Loucy (cell line): ENCODE data around the gene WHRN.

Source experiments
- H2AFZ ChIP-seq: fragments of 200-600 bp; sonication (generic); 2 replicates; pipeline ENCODE4 v1.6.0; 2016; ENCODE audit warnings: antibody characterized with exemption, mild to moderate bottlenecking, low read length, moderate library complexity
- H3F3A ChIP-seq: fragments of 200-600 bp; 2 replicates; pipeline ENCODE4 v1.6.0; 2016; ENCODE audit warnings: antibody characterized with exemption, low read depth, mild to moderate bottlenecking
- H3K27me3 ChIP-seq: fragments of 200-600 bp; sonication (generic); 2 replicates; pipeline ENCODE4 v1.6.1; 2014; ENCODE audit warnings: low read length, mild to moderate bottlenecking; ENCODE audit not compliant: insufficient read depth, poor library complexity, severe bottlenecking
- H3K36me3 ChIP-seq: fragments of 200-600 bp; sonication (generic); 2 replicates; pipeline ENCODE4 v1.6.1; 2016; ENCODE audit warnings: low read length; ENCODE audit not compliant: insufficient read depth
- H3K4me1 ChIP-seq: fragments of 200-600 bp; sonication (generic); 2 replicates; pipeline ENCODE4 v1.5.1; 2014; ENCODE audit warnings: low read length, mild to moderate bottlenecking; ENCODE audit not compliant: insufficient read depth, poor library complexity, severe bottlenecking
- H3K4me2 ChIP-seq: fragments of 200-600 bp; sonication (generic); 2 replicates; pipeline ENCODE4 v1.6.0; 2014; ENCODE audit warnings: antibody characterized with exemption, low read length, low read depth, mild to moderate bottlenecking; ENCODE audit not compliant: poor library complexity, severe bottlenecking
- H3K4me3 ChIP-seq: fragments of 200-600 bp; sonication (generic); 2 replicates; pipeline ENCODE4 v1.5.1; 2014; ENCODE audit warnings: low read length, mild to moderate bottlenecking, mixed read lengths; ENCODE audit not compliant: poor library complexity, severe bottlenecking
- H3K79me2 ChIP-seq: fragments of 200-600 bp; sonication (generic); 2 replicates; pipeline ENCODE4 v1.6.1; 2014; ENCODE audit warnings: low read length; ENCODE audit not compliant: insufficient read depth
- H3K9ac ChIP-seq: fragments of 200-600 bp; sonication (generic); 2 replicates; pipeline ENCODE4 v1.6.0; 2014; ENCODE audit warnings: mild to moderate bottlenecking, low read depth, low read length, moderate library complexity; ENCODE audit not compliant: poor library complexity, severe bottlenecking
- H3K9me2 ChIP-seq: fragments of 200-600 bp; sonication (generic); replicated peaks from 2 replicates; pipeline ENCODE4 v1.6.1; 2016; ENCODE audit warnings: low read depth, low read length, mixed read lengths
- H3K9me3 ChIP-seq: fragments of 200-600 bp; sonication (generic); 2 replicates; pipeline ENCODE4 v1.6.1; 2014; ENCODE audit warnings: mild to moderate bottlenecking, antibody characterized with exemption, low read length, low read depth; ENCODE audit not compliant: insufficient read depth
- H4K20me1 ChIP-seq: fragments of 200-600 bp; sonication (generic); 2 replicates; pipeline ENCODE4 v1.6.0; 2014; ENCODE audit warnings: antibody characterized with exemption, low read length, mild to moderate bottlenecking; ENCODE audit not compliant: insufficient read depth, poor library complexity, severe bottlenecking
- CTCF ChIP-seq: fragments of 200-600 bp; sonication (generic); conservative IDR thresholded peaks from 2 replicates; pipeline ENCODE4 v1.5.1; 2014; ENCODE audit warnings: mild to moderate bottlenecking, antibody characterized with exemption, low read length
- EZH2phosphoT487 ChIP-seq: fragments of 200-600 bp; IDR thresholded peaks from 2 replicates; pipeline ENCODE4 v1.6.1; 2018; ENCODE audit warnings: antibody characterized with exemption, mild to moderate bottlenecking, moderate library complexity, borderline replicate concordance

Gene WHRN

GRCh38 chr9:114459464-114459863 is 45.8 kb downstream of the WHRN start:
- Histone ChIP-seq H3K4me3 (no peak overlapping the region), H3K36me3 (no peaks in the 10 kb centered on the region), H3F3A (no peaks in the 10 kb centered on the region), H3K4me2 (no peak overlapping the region), H3K9me3 (no peaks in the 10 kb centered on the region), H3K9me2 (no peaks in the 10 kb centered on the region), H3K4me1 (no peaks in the 10 kb centered on the region), H4K20me1 (no peaks in the 10 kb centered on the region), H3K27me3 (no peaks in the 10 kb centered on the region), H3K79me2 (no peaks in the 10 kb centered on the region), H3K9ac (no peak overlapping the region), H2AFZ (no peak overlapping the region)
- no peak for TF ChIP-seq EZH2phosphoT487
- TF ChIP-seq CTCF, result no peak

GRCh38 chr9:114456929-114457328 is 48.3 kb downstream of the WHRN start:
- Histone ChIP-seq H3K79me2 (no peaks in the 10 kb centered on the region), H3K4me2 (no peak overlapping the region), H3K27me3 (no peaks in the 10 kb centered on the region), H3F3A (no peaks in the 10 kb centered on the region), H2AFZ (no peak overlapping the region), H3K9me2 (no peaks in the 10 kb centered on the region), H3K36me3 (no peaks in the 10 kb centered on the region), H3K4me1 (peaks cover 6% of the 10 kb centered on the region), H3K9ac (no peak overlapping the region), H3K9me3 (no peaks in the 10 kb centered on the region), H4K20me1 (no peaks in the 10 kb centered on the region), H3K4me3 (no peak overlapping the region)
- TF ChIP-seq CTCF (no peak), EZH2phosphoT487 (no peak)

GRCh38 chr9:114454652-114455051 is 50.6 kb downstream of the WHRN start:
- Histone ChIP-seq H3K4me3 (no peak overlapping the region), H3F3A (no peaks in the 10 kb centered on the region), H3K9me3 (no peaks in the 10 kb centered on the region), H4K20me1 (no peaks in the 10 kb centered on the region), H3K9ac (no peak overlapping the region), H3K4me1 (peaks cover 6% of the 10 kb centered on the region), H3K4me2 (no peak overlapping the region), H3K79me2 (no peaks in the 10 kb centered on the region), H3K27me3 (no peaks in the 10 kb centered on the region), H2AFZ (no peak overlapping the region), H3K36me3 (no peaks in the 10 kb centered on the region), H3K9me2 (no peaks in the 10 kb centered on the region)
- TF ChIP-seq EZH2phosphoT487 (no peak), CTCF (no peak)
